BE2C (cell line): ENCODE results near the gene BRME1.

Source experiments
- DNase-seq: peaks from one replicate; pipeline ENCODE4 v3.0.0-alpha.2; 2020
- H3K27me3 ChIP-seq: fragments of 250-450 bp; sonication (Bioruptor Pico); 2 replicates; pipeline ENCODE4 v1.5.1; 2020; ENCODE audit warnings: mild to moderate bottlenecking
- H3K36me3 ChIP-seq: fragments of 250-450 bp; sonication (Bioruptor Pico); 2 replicates; pipeline ENCODE4 v1.5.1; 2020; ENCODE audit warnings: mild to moderate bottlenecking
- H3K4me1 ChIP-seq: fragments of 250-450 bp; sonication (Bioruptor Pico); 2 replicates; pipeline ENCODE4 v1.5.1; 2020
- H3K4me3 ChIP-seq: 2 replicates; pipeline ENCODE4 v1.5.1; 2011; ENCODE audit warnings: low read depth, low read length
- H3K9me3 ChIP-seq: fragments of 250-450 bp; sonication (Bioruptor Pico); 2 replicates; pipeline ENCODE4 v1.5.1; 2020
- CTCF ChIP-seq: IDR thresholded peaks from 2 replicates; pipeline ENCODE4 v1.5.1; 2012; ENCODE audit warnings: mild to moderate bottlenecking, low read depth, low read length

The BRME1 gene

GRCh38 chr19:13951043-13951442, 45.1 kb upstream of the BRME1 start:
- no peak for TF ChIP-seq CTCF
- no peaks in the 10 kb centered on the region for H3K27me3 ChIP-seq
- no peak for DNase-seq
- peaks cover 3% of the 10 kb centered on the region; the same call in 1 of the 2 replicates for H3K4me1 ChIP-seq
- no peaks in the 10 kb centered on the region for H3K9me3 ChIP-seq
- H3K36me3 ChIP-seq: peaks cover 19% of the 10 kb centered on the region
- no peak overlapping the region for H3K4me3 ChIP-seq

GRCh38 chr19:13946414-13946813, 40.5 kb upstream of the BRME1 start:
- H3K4me3 ChIP-seq: no peak overlapping the region
- no peaks in the 10 kb centered on the region for H3K27me3 ChIP-seq
- no peaks in the 10 kb centered on the region for H3K4me1 ChIP-seq
- no peak for DNase-seq
- no peaks in the 10 kb centered on the region for H3K36me3 ChIP-seq
- TF ChIP-seq CTCF: no peak
- no peaks in the 10 kb centered on the region for H3K9me3 ChIP-seq

GRCh38 chr19:13942023-13942684, 36.2 kb upstream of the BRME1 start:
- no peaks in the 10 kb centered on the region for H3K36me3 ChIP-seq
- no peak for DNase-seq
- no peak for TF ChIP-seq CTCF
- no peaks in the 10 kb centered on the region for H3K27me3 ChIP-seq
- H3K4me3 ChIP-seq: no peak overlapping the region
- peaks cover 3% of the 10 kb centered on the region; the same call in 1 of the 2 replicates for H3K4me1 ChIP-seq
- no peaks in the 10 kb centered on the region for H3K9me3 ChIP-seq

GRCh38 chr19:13938301-13939064, 32.6 kb upstream of the BRME1 start, which contains the start of gene PODNL1:
PODNL1 (minus strand) TSS chr19:13938417; CDS start chr19:13938181, 236 bp downstream.
- Histone ChIP-seq H3K4me3 (no peak within 1 kb of the TSS), H3K27me3 (no peaks in the 10 kb centered on the region), H3K36me3 (no peaks in the 10 kb centered on the region), H3K9me3 (no peaks in the 10 kb centered on the region), H3K4me1 (peaks cover 3% of the 10 kb centered on the region; the same call in 1 of the 2 replicates)
- DNase-seq: no peak
- no peak for TF ChIP-seq CTCF

GRCh38 chr19:13937479-13938300, 31.8 kb upstream of the BRME1 start:
- Histone ChIP-seq H3K4me3 (no peak overlapping the region), H3K36me3 (no peaks in the 10 kb centered on the region)
- no peak for TF ChIP-seq CTCF

More at GRCh38 chr19:13937479-13938300, 31.8 kb upstream of the BRME1 start:
- Histone ChIP-seq H3K9me3 (no peaks in the 10 kb centered on the region), H3K27me3 (no peaks in the 10 kb centered on the region), H3K4me1 (peaks cover 3% of the 10 kb centered on the region; the same call in 1 of the 2 replicates)
- no peak for DNase-seq
